GM23338 (cell line): ENCODE data around the gene FAP. TPM values are rescaled to one million over a fixed set of nuclear protein-coding genes. Genes with fewer than 3 reads are reported as not detected.

Experiments used
- ATAC-seq: fragments of 200-7000 bp; cut with Tn5 transposase; 3 replicates; pipeline ENCODE4 v1.9.1; 2020
- DNase-seq: peaks from one replicate; pipeline ENCODE4 v3.0.0-alpha.2; 2015; ENCODE audit warnings: low spot score
- H2AFZ ChIP-seq: fragments of 200-600 bp; sonication (generic); 2 replicates; pipeline ENCODE4 v1.8.0; 2016; ENCODE audit warnings: antibody characterized with exemption, mild to moderate bottlenecking, moderate library complexity
- H3F3A ChIP-seq: fragments of 200-600 bp; sonication (generic); replicated peaks from 2 replicates; pipeline ENCODE4 v1.8.0; 2017; ENCODE audit warnings: antibody characterized with exemption, mixed run types, low read depth
- H3K27ac ChIP-seq: fragments of 200-600 bp; sonication (generic); 2 replicates; pipeline ENCODE4 v1.6.1; 2016; ENCODE audit warnings: low read depth
- H3K27me3 ChIP-seq: fragments of 200-600 bp; sonication (generic); 2 replicates; pipeline ENCODE4 v1.8.0; 2016; ENCODE audit warnings: mild to moderate bottlenecking, mixed run types, moderate library complexity; ENCODE audit not compliant: insufficient read depth
- H3K36me3 ChIP-seq: fragments of 200-600 bp; sonication (generic); 2 replicates; pipeline ENCODE4 v1.8.0; 2016; ENCODE audit warnings: mild to moderate bottlenecking; ENCODE audit not compliant: insufficient read depth
- H3K4me1 ChIP-seq: fragments of 200-600 bp; sonication (generic); 2 replicates; pipeline ENCODE4 v1.8.0; 2016; ENCODE audit warnings: mild to moderate bottlenecking, moderate library complexity; ENCODE audit not compliant: insufficient read depth
- H3K4me2 ChIP-seq: fragments of 200-600 bp; sonication (generic); 2 replicates; pipeline ENCODE4 v1.7.1; 2017; ENCODE audit warnings: mixed run types
- H3K4me3 ChIP-seq: fragments of 200-600 bp; sonication (generic); 2 replicates; pipeline ENCODE4 v1.6.1; 2016; ENCODE audit warnings: mixed run types
- H3K79me2 ChIP-seq: fragments of 200-600 bp; sonication (generic); replicated peaks from 2 replicates; pipeline ENCODE4 v1.8.0; 2017; ENCODE audit warnings: mild to moderate bottlenecking; ENCODE audit not compliant: insufficient read depth
- H3K9me2 ChIP-seq: fragments of 200-600 bp; sonication (generic); 2 replicates; pipeline ENCODE4 v1.8.0; 2017; ENCODE audit not compliant: insufficient read depth
- H4K20me1 ChIP-seq: fragments of 200-600 bp; sonication (generic); replicated peaks from 2 replicates; pipeline ENCODE4 v1.8.0; 2017; ENCODE audit warnings: mild to moderate bottlenecking; ENCODE audit not compliant: insufficient read depth
- H3K27ac Mint-ChIP-seq: 2 replicates; pipeline ENCODE4 v1.8.0; 2020; ENCODE audit warnings: inconsistent platforms, mild to moderate bottlenecking, moderate library complexity, mixed read lengths
- H3K27me3 Mint-ChIP-seq: 3 replicates; pipeline ENCODE4 v1.8.0; 2022; ENCODE audit warnings: low read depth, mild to moderate bottlenecking, moderate library complexity, mixed read lengths, inconsistent platforms; ENCODE audit not compliant: insufficient read depth, poor library complexity
- H3K36me3 Mint-ChIP-seq: 3 replicates; pipeline ENCODE4 v1.8.0; 2021; ENCODE audit warnings: low read depth, mild to moderate bottlenecking, inconsistent platforms, moderate library complexity, mixed read lengths
- H3K4me1 Mint-ChIP-seq: 3 replicates; pipeline ENCODE4 v1.8.0; 2020; ENCODE audit warnings: mild to moderate bottlenecking, inconsistent platforms, mixed read lengths
- H3K4me3 Mint-ChIP-seq: 3 replicates; pipeline ENCODE4 v1.8.0; 2021; ENCODE audit warnings: moderate library complexity, mild to moderate bottlenecking, inconsistent platforms, mixed read lengths
- H3K9me3 Mint-ChIP-seq: 3 replicates; pipeline ENCODE4 v1.8.0; 2020; ENCODE audit warnings: moderate library complexity, mild to moderate bottlenecking, inconsistent platforms, mixed read lengths
- CREB1 ChIP-seq: fragments of 250-450 bp; sonication (Bioruptor Pico); IDR thresholded peaks from 2 replicates; pipeline ENCODE4 v1.5.0; 2020; ENCODE audit warnings: low read depth, mild to moderate bottlenecking, moderate library complexity
- CTCF ChIP-seq, 2 experiments: fragments of 200-600 bp in 1 of 2; sonication (generic) in 1 of 2; conservative IDR thresholded peaks; 2 replicates each; pipeline versions ENCODE4 v1.5.1 to v1.6.1; 2016 to 2017; ENCODE audit warnings: antibody characterized with exemption in 2 of 2, low read depth in 2 of 2, mild to moderate bottlenecking in 2 of 2, moderate library complexity in 1 of 2
- EZH2 ChIP-seq: fragments of 200-600 bp; sonication (generic); IDR thresholded peaks from one replicate; pipeline ENCODE4 v1.8.0; 2017; ENCODE audit warnings: antibody characterized with exemption, mild to moderate bottlenecking, low read depth; ENCODE audit not compliant: unreplicated experiment
- EZH2phosphoT487 ChIP-seq: fragments of 200-600 bp; sonication (generic); IDR thresholded peaks from one replicate; pipeline ENCODE4 v1.8.1; 2018; ENCODE audit warnings: antibody characterized with exemption; ENCODE audit not compliant: unreplicated experiment
- JUNB ChIP-seq: IDR thresholded peaks from one replicate; pipeline ENCODE4 v1.6.1; 2016; ENCODE audit warnings: antibody characterized with exemption; ENCODE audit not compliant: unreplicated experiment
- NANOG ChIP-seq: IDR thresholded peaks from 2 replicates; pipeline ENCODE4 v1.6.1; 2016; ENCODE audit warnings: antibody characterized with exemption, borderline replicate concordance
- POLR2AphosphoS5 ChIP-seq: IDR thresholded peaks from 2 replicates; pipeline ENCODE4 v1.6.1; 2016; ENCODE audit warnings: antibody characterized with exemption, low read depth
- STAT1 ChIP-seq: IDR thresholded peaks from one replicate; pipeline ENCODE4 v1.6.1; 2016; ENCODE audit warnings: antibody characterized with exemption; ENCODE audit not compliant: unreplicated experiment
- ZNF114 ChIP-seq: fragments of 250-450 bp; sonication (Bioruptor Pico); IDR thresholded peaks from 2 replicates; pipeline ENCODE4 v1.5.0; 2020; ENCODE audit warnings: mild to moderate bottlenecking, moderate library complexity
- ZNF331 ChIP-seq: fragments of 250-450 bp; sonication (Bioruptor Pico); IDR thresholded peaks from 2 replicates; pipeline ENCODE4 v1.5.0; 2020; ENCODE audit warnings: low read depth, mild to moderate bottlenecking, moderate library complexity
- polyA plus RNA-seq: library from polyadenylated mRNA; unstranded; fragments of >200 nt; fragmentation: Nextera tagmentation; extraction: Ambion mirVana; gene quantifications from 2 replicates; pipeline ENCODE4 v1.2.1, GENCODE V29; 2016
- total RNA-seq: library from RNA; depleted of rRNA; stranded (reverse); fragments of >200 nt; shearing (Covaris generic); gene quantifications from 2 replicates; pipeline ENCODE4 v1.2.3, GENCODE V29; 2014
- TF ChIP-seq, protein P1 (sequence below): IDR thresholded peaks from 2 replicates; pipeline ENCODE4 v1.6.1; 2016; ENCODE audit warnings: antibody characterized with exemption
- TF ChIP-seq, protein P2 (sequence below): IDR thresholded peaks from one replicate; pipeline ENCODE4 v1.6.1; 2018; ENCODE audit warnings: antibody characterized with exemption; ENCODE audit not compliant: unreplicated experiment
- TF ChIP-seq, protein P3 (sequence below): fragments of 250-450 bp; sonication (Bioruptor Pico); IDR thresholded peaks from 2 replicates; pipeline ENCODE4 v1.5.0; 2020; ENCODE audit warnings: mild to moderate bottlenecking, moderate library complexity

FAP gene
- total and polyA plus RNA-seq, 2 experiments from 2014 or later, result not detected

GRCh38 chr2:162159446-162159845 lies 83.8 kb downstream of the FAP start:
- DNase-seq, result no peak
- no peaks in the 10 kb centered on the region for H3K79me2 ChIP-seq
- H3K27me3 Mint-ChIP-seq, result no peaks in the 10 kb centered on the region
- H3K4me2 ChIP-seq, result no peak overlapping the region
- H3K36me3 Mint-ChIP-seq, result no peaks in the 10 kb centered on the region
- no peaks in the 10 kb centered on the region for H3K36me3 ChIP-seq
- H3K9me2 ChIP-seq, result no peaks in the 10 kb centered on the region
- H3K27ac ChIP-seq, result no peak overlapping the region
- H3K4me3 ChIP-seq, result no peak overlapping the region
- H3K9me3 Mint-ChIP-seq, result no peaks in the 10 kb centered on the region
- no peaks in the 10 kb centered on the region for H3F3A ChIP-seq
- no peaks in the 10 kb centered on the region for H3K4me1 ChIP-seq
- H3K4me1 Mint-ChIP-seq, result no peaks in the 10 kb centered on the region
- no peak for ATAC-seq
- H4K20me1 ChIP-seq, result no peaks in the 10 kb centered on the region
- TF ChIP-seq, protein P1, sequence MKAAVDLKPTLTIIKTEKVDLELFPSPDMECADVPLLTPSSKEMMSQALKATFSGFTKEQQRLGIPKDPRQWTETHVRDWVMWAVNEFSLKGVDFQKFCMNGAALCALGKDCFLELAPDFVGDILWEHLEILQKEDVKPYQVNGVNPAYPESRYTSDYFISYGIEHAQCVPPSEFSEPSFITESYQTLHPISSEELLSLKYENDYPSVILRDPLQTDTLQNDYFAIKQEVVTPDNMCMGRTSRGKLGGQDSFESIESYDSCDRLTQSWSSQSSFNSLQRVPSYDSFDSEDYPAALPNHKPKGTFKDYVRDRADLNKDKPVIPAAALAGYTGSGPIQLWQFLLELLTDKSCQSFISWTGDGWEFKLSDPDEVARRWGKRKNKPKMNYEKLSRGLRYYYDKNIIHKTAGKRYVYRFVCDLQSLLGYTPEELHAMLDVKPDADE, result no peak
- TF ChIP-seq STAT1, result no peak
- no peak for TF ChIP-seq JUNB
- TF ChIP-seq, protein P2, sequence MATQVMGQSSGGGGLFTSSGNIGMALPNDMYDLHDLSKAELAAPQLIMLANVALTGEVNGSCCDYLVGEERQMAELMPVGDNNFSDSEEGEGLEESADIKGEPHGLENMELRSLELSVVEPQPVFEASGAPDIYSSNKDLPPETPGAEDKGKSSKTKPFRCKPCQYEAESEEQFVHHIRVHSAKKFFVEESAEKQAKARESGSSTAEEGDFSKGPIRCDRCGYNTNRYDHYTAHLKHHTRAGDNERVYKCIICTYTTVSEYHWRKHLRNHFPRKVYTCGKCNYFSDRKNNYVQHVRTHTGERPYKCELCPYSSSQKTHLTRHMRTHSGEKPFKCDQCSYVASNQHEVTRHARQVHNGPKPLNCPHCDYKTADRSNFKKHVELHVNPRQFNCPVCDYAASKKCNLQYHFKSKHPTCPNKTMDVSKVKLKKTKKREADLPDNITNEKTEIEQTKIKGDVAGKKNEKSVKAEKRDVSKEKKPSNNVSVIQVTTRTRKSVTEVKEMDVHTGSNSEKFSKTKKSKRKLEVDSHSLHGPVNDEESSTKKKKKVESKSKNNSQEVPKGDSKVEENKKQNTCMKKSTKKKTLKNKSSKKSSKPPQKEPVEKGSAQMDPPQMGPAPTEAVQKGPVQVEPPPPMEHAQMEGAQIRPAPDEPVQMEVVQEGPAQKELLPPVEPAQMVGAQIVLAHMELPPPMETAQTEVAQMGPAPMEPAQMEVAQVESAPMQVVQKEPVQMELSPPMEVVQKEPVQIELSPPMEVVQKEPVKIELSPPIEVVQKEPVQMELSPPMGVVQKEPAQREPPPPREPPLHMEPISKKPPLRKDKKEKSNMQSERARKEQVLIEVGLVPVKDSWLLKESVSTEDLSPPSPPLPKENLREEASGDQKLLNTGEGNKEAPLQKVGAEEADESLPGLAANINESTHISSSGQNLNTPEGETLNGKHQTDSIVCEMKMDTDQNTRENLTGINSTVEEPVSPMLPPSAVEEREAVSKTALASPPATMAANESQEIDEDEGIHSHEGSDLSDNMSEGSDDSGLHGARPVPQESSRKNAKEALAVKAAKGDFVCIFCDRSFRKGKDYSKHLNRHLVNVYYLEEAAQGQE, result no peak
- no peak for TF ChIP-seq ZNF114
- TF ChIP-seq NANOG, result no peak
- TF ChIP-seq, protein P3, sequence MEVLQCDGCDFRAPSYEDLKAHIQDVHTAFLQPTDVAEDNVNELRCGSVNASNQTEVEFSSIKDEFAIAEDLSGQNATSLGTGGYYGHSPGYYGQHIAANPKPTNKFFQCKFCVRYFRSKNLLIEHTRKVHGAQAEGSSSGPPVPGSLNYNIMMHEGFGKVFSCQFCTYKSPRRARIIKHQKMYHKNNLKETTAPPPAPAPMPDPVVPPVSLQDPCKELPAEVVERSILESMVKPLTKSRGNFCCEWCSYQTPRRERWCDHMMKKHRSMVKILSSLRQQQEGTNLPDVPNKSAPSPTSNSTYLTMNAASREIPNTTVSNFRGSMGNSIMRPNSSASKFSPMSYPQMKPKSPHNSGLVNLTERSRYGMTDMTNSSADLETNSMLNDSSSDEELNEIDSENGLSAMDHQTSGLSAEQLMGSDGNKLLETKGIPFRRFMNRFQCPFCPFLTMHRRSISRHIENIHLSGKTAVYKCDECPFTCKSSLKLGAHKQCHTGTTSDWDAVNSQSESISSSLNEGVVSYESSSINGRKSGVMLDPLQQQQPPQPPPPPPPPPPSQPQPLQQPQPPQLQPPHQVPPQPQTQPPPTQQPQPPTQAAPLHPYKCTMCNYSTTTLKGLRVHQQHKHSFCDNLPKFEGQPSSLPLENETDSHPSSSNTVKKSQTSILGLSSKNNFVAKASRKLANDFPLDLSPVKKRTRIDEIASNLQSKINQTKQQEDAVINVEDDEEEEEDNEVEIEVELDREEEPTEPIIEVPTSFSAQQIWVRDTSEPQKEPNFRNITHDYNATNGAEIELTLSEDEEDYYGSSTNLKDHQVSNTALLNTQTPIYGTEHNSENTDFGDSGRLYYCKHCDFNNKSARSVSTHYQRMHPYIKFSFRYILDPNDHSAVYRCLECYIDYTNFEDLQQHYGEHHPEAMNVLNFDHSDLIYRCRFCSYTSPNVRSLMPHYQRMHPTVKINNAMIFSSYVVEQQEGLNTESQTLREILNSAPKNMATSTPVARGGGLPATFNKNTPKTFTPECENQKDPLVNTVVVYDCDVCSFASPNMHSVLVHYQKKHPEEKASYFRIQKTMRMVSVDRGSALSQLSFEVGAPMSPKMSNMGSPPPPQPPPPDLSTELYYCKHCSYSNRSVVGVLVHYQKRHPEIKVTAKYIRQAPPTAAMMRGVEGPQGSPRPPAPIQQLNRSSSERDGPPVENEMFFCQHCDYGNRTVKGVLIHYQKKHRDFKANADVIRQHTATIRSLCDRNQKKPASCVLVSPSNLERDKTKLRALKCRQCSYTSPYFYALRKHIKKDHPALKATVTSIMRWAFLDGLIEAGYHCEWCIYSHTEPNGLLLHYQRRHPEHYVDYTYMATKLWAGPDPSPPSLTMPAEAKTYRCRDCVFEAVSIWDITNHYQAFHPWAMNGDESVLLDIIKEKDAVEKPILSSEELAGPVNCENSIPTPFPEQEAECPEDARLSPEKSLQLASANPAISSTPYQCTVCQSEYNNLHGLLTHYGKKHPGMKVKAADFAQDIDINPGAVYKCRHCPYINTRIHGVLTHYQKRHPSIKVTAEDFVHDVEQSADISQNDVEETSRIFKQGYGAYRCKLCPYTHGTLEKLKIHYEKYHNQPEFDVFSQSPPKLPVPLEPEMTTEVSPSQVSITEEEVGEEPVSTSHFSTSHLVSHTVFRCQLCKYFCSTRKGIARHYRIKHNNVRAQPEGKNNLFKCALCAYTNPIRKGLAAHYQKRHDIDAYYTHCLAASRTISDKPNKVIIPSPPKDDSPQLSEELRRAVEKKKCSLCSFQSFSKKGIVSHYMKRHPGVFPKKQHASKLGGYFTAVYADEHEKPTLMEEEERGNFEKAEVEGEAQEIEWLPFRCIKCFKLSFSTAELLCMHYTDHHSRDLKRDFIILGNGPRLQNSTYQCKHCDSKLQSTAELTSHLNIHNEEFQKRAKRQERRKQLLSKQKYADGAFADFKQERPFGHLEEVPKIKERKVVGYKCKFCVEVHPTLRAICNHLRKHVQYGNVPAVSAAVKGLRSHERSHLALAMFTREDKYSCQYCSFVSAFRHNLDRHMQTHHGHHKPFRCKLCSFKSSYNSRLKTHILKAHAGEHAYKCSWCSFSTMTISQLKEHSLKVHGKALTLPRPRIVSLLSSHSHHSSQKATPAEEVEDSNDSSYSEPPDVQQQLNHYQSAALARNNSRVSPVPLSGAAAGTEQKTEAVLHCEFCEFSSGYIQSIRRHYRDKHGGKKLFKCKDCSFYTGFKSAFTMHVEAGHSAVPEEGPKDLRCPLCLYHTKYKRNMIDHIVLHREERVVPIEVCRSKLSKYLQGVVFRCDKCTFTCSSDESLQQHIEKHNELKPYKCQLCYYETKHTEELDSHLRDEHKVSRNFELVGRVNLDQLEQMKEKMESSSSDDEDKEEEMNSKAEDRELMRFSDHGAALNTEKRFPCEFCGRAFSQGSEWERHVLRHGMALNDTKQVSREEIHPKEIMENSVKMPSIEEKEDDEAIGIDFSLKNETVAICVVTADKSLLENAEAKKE (CRISPR knock-in tag), result no peak
- no peak for TF ChIP-seq ZNF331
- TF ChIP-seq CTCF (conservative IDR thresholded peaks at IDR 0.05; ENCODE audit: low read depth in 2 of 2), result no peak
- no peak for TF ChIP-seq EZH2
- no peak for TF ChIP-seq EZH2phosphoT487
- no peak for TF ChIP-seq POLR2AphosphoS5
- no peak for TF ChIP-seq CREB1 (CRISPR knock-in tag)
- H3K27me3 ChIP-seq, result no peaks in the 10 kb centered on the region
- H2AFZ ChIP-seq, result peak overlapping the region; percentile 85
- no peak overlapping the region for H3K27ac Mint-ChIP-seq
- H3K4me3 Mint-ChIP-seq, result no peak overlapping the region
